Chondrocyte (in vitro differentiated cells): ENCODE data around the gene PFDN4. TPM values are rescaled to one million over a fixed set of nuclear protein-coding genes. Genes with fewer than 3 reads are reported as not detected.

Experiments
- DNase-seq: peaks from one replicate; pipeline ENCODE4 v3.0.0; 2021; ENCODE audit warnings: mixed read lengths, low spot score
- H3K27ac Mint-ChIP-seq: one replicate; pipeline ENCODE4 v1.8.0; 2021; ENCODE audit warnings: mild to moderate bottlenecking, moderate library complexity, mixed read lengths; ENCODE audit not compliant: unreplicated experiment
- H3K27me3 Mint-ChIP-seq: 2 replicates; pipeline ENCODE4 v1.8.0; 2021; ENCODE audit warnings: low read depth, mixed read lengths
- H3K36me3 Mint-ChIP-seq: 2 replicates; pipeline ENCODE4 v1.8.0; 2021; ENCODE audit warnings: low read depth, mixed read lengths
- H3K4me1 Mint-ChIP-seq: 2 replicates; pipeline ENCODE4 v1.8.0; 2021; ENCODE audit warnings: low read depth, mild to moderate bottlenecking, mixed read lengths
- H3K4me3 Mint-ChIP-seq: one replicate; pipeline ENCODE4 v1.8.0; 2021; ENCODE audit warnings: mild to moderate bottlenecking, moderate library complexity, mixed read lengths; ENCODE audit not compliant: unreplicated experiment
- H3K9me3 Mint-ChIP-seq: 2 replicates; pipeline ENCODE4 v1.8.0; 2021; ENCODE audit warnings: low read depth, mixed read lengths
- long read RNA-seq: library from polyadenylated mRNA; stranded (forward); transcript quantifications from one replicate; pipeline ENCODE4 v2.0.0, GENCODE V29; 2021
- total RNA-seq: library from RNA; stranded (reverse); gene quantifications from 3 replicates; pipeline ENCODE4 v1.2.1, GENCODE V29; 2021
- TF ChIP-seq, protein P1 (sequence below): fragments of 200-600 bp; sonication (generic); IDR thresholded peaks from 2 replicates; pipeline ENCODE4 v1.5.0; 2021; ENCODE audit warnings: antibody characterized with exemption, mild to moderate bottlenecking, moderate library complexity

Gene PFDN4, protein sequence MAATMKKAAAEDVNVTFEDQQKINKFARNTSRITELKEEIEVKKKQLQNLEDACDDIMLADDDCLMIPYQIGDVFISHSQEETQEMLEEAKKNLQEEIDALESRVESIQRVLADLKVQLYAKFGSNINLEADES
- total RNA-seq = 17.3 to 23.5 TPM (median 18.6 TPM) in 3 replicates
- long read RNA-seq, transcript PFDN4-201 (4 exons, 1,462 nt) = major isoform, 46 of 52 reads
- long read RNA-seq, partial matches to known transcripts = 2 of 52 reads
- long read RNA-seq, other reads (novel, unspliced or antisense) = 3 of 52 reads

DNA sequence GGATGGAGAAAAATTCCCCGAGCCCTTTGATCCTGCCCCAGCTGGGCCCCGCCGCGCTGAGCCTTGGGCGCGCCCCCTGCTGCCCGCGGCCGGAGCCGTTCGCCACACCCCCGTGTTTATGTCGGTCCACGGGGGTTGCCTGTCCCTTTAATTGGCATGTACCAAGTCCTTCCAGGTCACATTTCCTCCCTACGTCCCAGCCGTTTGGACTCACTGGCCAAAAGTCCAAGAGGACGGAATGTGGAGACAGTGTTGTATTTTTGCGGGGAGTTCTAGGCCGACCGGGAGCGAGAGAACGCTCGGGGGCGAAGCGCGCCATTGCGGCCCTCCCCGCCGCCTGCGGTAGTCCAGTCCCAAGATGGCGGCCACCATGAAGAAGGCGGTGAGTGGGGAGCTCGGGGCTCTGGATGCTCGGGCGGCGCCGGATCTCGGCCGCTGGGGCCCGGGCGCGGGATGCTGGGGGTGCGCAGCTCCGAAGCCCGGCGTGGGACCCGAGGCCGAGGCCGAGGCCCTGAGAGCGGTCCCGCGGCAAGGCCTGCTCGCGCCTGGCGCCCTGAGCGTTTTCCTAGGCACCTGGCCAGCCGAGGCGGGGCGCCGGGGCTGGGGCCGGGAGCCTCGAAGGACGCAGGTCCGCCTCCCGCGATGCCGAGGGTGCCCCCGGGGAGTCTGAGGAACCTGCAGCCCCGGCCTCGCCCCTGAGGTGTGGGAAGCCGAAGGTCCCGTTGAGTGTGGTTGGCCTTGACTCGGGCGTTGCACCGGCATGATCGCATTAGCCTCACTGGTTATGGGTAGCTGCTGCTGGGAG lies at the start of gene PFDN4:
PFDN4 (plus strand) TSS at position 345 of the 805 bp plus-strand sequence; CDS start at position 359, 14 bp downstream.
- Mint-ChIP-seq H3K4me3 (peak within 1 kb of the TSS; percentile 96), H3K36me3 (no peaks in the 10 kb centered on the region), H3K27ac (peak within 1 kb of the TSS; percentile 100), H3K9me3 (no peaks in the 10 kb centered on the region), H3K27me3 (no peaks in the 10 kb centered on the region), H3K4me1 (peaks cover 26% of the 10 kb centered on the region)
- DNase-seq = no peak
- TF ChIP-seq, protein P1, sequence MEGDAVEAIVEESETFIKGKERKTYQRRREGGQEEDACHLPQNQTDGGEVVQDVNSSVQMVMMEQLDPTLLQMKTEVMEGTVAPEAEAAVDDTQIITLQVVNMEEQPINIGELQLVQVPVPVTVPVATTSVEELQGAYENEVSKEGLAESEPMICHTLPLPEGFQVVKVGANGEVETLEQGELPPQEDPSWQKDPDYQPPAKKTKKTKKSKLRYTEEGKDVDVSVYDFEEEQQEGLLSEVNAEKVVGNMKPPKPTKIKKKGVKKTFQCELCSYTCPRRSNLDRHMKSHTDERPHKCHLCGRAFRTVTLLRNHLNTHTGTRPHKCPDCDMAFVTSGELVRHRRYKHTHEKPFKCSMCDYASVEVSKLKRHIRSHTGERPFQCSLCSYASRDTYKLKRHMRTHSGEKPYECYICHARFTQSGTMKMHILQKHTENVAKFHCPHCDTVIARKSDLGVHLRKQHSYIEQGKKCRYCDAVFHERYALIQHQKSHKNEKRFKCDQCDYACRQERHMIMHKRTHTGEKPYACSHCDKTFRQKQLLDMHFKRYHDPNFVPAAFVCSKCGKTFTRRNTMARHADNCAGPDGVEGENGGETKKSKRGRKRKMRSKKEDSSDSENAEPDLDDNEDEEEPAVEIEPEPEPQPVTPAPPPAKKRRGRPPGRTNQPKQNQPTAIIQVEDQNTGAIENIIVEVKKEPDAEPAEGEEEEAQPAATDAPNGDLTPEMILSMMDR = peak; percentile 90

DNA sequence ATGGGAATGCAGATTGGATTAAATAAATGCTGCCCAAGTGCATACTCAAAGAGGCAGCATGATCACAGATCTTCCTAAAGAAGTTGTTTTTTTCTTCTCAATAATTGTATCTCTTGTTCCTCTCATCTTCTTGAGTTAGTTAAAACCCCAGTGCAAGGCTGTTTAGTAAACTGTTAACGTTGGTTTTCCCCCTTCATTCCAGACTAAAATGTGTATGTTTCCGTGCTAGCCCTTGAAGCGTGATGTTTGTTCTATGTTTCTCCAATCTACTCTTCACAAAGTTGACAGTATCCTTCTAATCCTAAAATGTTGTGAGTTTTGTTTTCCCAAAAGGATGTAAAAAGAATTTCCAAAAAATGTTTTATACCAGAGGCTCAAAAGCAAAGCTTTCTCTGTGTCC lies 49.7 kb upstream of the PFDN4 start:
- H3K27me3 Mint-ChIP-seq = peaks cover 13% of the 10 kb centered on the region
- H3K36me3 Mint-ChIP-seq = no peaks in the 10 kb centered on the region
- no peak for DNase-seq
- TF ChIP-seq, protein P1 = no peak
- H3K4me3 Mint-ChIP-seq = no peak overlapping the region
- no peaks in the 10 kb centered on the region for H3K9me3 Mint-ChIP-seq
- no peak overlapping the region for H3K27ac Mint-ChIP-seq
- no peaks in the 10 kb centered on the region for H3K4me1 Mint-ChIP-seq

DNA sequence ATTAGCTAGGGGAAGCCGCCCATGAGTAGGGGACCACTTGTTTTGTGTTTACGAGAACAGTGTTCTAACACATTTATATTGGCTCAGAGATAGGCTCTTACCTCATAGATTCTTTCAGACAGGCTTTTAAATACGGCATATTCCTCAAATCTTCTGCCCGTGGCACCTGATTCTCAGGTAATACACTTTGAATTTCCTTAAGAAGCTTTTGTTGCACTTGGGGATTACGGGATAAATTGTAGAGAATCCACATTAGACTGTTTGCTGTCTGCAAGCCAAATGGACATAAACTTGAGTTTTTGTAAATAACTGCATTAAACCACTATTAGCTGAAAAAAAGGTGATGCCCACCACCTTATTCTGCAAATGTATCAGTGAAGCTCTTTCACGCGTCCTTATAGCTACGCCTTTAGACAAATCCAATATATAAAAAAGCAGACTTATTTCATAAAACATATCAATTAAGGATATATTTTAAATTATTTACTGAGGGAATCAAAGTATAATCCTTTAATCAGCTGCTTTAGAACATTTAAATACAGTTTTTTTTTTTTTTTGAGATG lies 49.0 kb upstream of the PFDN4 start:
- no peaks in the 10 kb centered on the region for H3K4me1 Mint-ChIP-seq
- TF ChIP-seq, protein P1 = no peak
- no peaks in the 10 kb centered on the region for H3K9me3 Mint-ChIP-seq
- H3K27ac Mint-ChIP-seq = no peak overlapping the region
- DNase-seq = no peak
- no peak overlapping the region for H3K4me3 Mint-ChIP-seq
- H3K27me3 Mint-ChIP-seq = peaks cover 13% of the 10 kb centered on the region
- no peaks in the 10 kb centered on the region for H3K36me3 Mint-ChIP-seq

DNA sequence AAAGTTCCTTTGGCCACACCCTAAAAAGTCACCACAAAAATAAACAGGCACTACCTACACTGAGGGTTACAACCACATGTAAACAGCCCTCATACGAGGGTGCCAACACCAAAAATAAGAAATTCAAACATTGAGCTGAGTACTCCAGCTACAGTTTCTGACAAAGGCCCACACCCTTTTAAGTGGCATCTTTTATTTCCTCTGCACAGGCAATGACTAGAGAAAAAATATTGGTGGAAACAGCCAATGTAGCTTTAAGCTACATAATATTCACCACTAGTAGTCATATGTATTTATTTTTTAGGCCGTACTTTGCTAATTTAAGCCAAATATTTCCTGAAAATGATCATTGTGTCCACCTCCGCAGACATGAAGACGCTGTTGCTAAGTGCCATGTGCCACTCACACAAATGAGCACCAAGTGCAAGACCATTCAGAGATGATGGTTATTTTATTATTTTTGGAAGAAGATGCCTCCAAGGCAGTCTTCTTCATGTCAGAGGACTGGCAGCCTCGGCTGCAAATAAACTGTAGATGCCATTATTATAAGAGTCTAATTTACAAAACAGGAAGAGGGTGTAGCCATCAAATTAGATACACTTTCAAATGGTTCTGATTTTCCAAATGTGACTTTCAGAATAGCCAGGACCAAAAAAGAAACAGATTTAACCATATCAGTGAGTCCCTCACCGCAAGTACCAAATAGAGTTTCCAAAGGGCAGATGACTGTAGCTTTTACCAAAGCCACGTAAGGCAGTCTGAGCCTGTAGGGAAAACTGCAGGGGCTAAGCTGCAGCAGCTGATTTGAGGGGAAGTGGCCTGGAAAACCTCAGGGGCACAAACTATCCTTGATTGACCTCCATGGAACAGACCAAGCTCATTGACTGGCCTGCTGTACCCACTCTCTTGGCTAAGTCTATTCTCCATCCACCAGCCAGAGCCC lies 47.6 kb upstream of the PFDN4 start:
- no peak overlapping the region for H3K27ac Mint-ChIP-seq
- H3K4me3 Mint-ChIP-seq = no peak overlapping the region
- TF ChIP-seq, protein P1 = no peak
- no peak for DNase-seq
- H3K27me3 Mint-ChIP-seq = peaks cover 13% of the 10 kb centered on the region
- H3K9me3 Mint-ChIP-seq = no peaks in the 10 kb centered on the region
- H3K36me3 Mint-ChIP-seq = no peaks in the 10 kb centered on the region
- no peaks in the 10 kb centered on the region for H3K4me1 Mint-ChIP-seq
